IMR-90 (cell line): ENCODE measurements around the gene OXA1L.

Source experiments
- CEBPB ChIP-seq: IDR thresholded peaks from 2 replicates; pipeline ENCODE4 v1.6.1; 2012; ENCODE audit warnings: low read depth, low read length, improper control_type of control experiment
- CHD1 ChIP-seq: IDR thresholded peaks from 2 replicates; pipeline ENCODE4 v1.6.1; 2012; ENCODE audit warnings: low read depth, low read length, improper control_type of control experiment
- CTCF ChIP-seq: conservative IDR thresholded peaks from 2 replicates; pipeline ENCODE4 v1.5.1; 2012; ENCODE audit warnings: mild to moderate bottlenecking, low read depth, low read length, improper control_type of control experiment
- ELK1 ChIP-seq: fragments of 150-350 bp; IDR thresholded peaks from 2 replicates; pipeline ENCODE4 v1.6.1; 2016; ENCODE audit warnings: low read depth, mild to moderate bottlenecking, low read length, moderate library complexity, borderline replicate concordance
- FOS ChIP-seq: fragments of 150-350 bp; IDR thresholded peaks from 2 replicates; pipeline ENCODE4 v1.6.1; 2016; ENCODE audit warnings: low read depth, low read length
- MAFK ChIP-seq: IDR thresholded peaks from 2 replicates; pipeline ENCODE4 v1.6.1; 2012; ENCODE audit warnings: low read depth, low read length, improper control_type of control experiment
- MAZ ChIP-seq: IDR thresholded peaks from 2 replicates; pipeline ENCODE4 v1.6.1; 2012; ENCODE audit warnings: low read depth, mild to moderate bottlenecking, low read length, improper control_type of control experiment, moderate library complexity, borderline replicate concordance
- MXI1 ChIP-seq: IDR thresholded peaks from 2 replicates; pipeline ENCODE4 v1.6.1; 2012; ENCODE audit warnings: low read depth, mild to moderate bottlenecking, low read length, moderate library complexity, borderline replicate concordance
- POLR2A ChIP-seq: IDR thresholded peaks from 2 replicates; pipeline ENCODE4 v1.6.1; 2012; ENCODE audit warnings: mild to moderate bottlenecking, low read depth, low read length
- RAD21 ChIP-seq: IDR thresholded peaks from 2 replicates; pipeline ENCODE4 v1.6.1; 2012; ENCODE audit warnings: low read length, improper control_type of control experiment
- RCOR1 ChIP-seq: IDR thresholded peaks from 2 replicates; pipeline ENCODE4 v1.6.1; 2012; ENCODE audit warnings: mild to moderate bottlenecking, low read length, improper control_type of control experiment; ENCODE audit not compliant: insufficient replicate concordance
- RFX5 ChIP-seq: IDR thresholded peaks from 2 replicates; pipeline ENCODE4 v1.8.0; 2012; ENCODE audit warnings: low read depth, mild to moderate bottlenecking, low read length, moderate library complexity
- SMC3 ChIP-seq: fragments of 150-350 bp; IDR thresholded peaks from 2 replicates; pipeline ENCODE4 v1.6.1; 2016; ENCODE audit warnings: low read depth, mild to moderate bottlenecking, antibody characterized with exemption, low read length, moderate library complexity
- USF2 ChIP-seq: fragments of 150-350 bp; IDR thresholded peaks from 2 replicates; pipeline ENCODE4 v1.6.1; 2017; ENCODE audit warnings: mild to moderate bottlenecking, antibody characterized with exemption, low read length, low read depth

- no peak for TF ChIP-seq POLR2A
- TF ChIP-seq CTCF: no peak
- no peak for TF ChIP-seq RAD21
- no peak for TF ChIP-seq SMC3
- no peak for TF ChIP-seq RCOR1
- TF ChIP-seq CEBPB: no peak
- TF ChIP-seq MAFK: no peak
- TF ChIP-seq CHD1: no peak
- no peak for TF ChIP-seq USF2
- TF ChIP-seq MXI1: no peak
- no peak for TF ChIP-seq FOS
- TF ChIP-seq MAZ: no peak
- TF ChIP-seq RFX5: no peak
- no peak for TF ChIP-seq ELK1
Measured at GRCh38 chr14:22735096-22735495, 31.4 kb upstream of the OXA1L start.
